Large intestine (tissue), 3 donors: ENCODE results near the gene RALGDS. TPM values are rescaled to one million over a fixed set of nuclear protein-coding genes. Genes with fewer than 3 reads are reported as not detected.
A peak's percentile ranks its signal among the peaks of the same experiment; 100 is the strongest.

Experiments used
- DNase-seq, 2 donors: peaks; one replicate each; pipeline versions ENCODE4 v3.0.0 to v3.0.0-alpha.2; 2013
- H3K27ac ChIP-seq: one replicate; pipeline ENCODE4 v1.5.1; 2013; ENCODE audit warnings: low read length
- H3K27me3 ChIP-seq: 2 replicates; pipeline ENCODE4 v1.6.1; 2013; ENCODE audit warnings: low read length; ENCODE audit not compliant: control insufficient read depth, insufficient read depth
- H3K36me3 ChIP-seq: 2 replicates; pipeline ENCODE4 v1.6.1; 2013; ENCODE audit warnings: low read length; ENCODE audit not compliant: control insufficient read depth, insufficient read depth
- H3K4me1 ChIP-seq: one replicate; pipeline ENCODE4 v1.6.1; 2013; ENCODE audit warnings: low read length; ENCODE audit not compliant: control insufficient read depth, insufficient read depth
- H3K4me3 ChIP-seq: one replicate; pipeline ENCODE4 v1.5.1; 2013; ENCODE audit warnings: low read length
- H3K9me3 ChIP-seq: one replicate; pipeline ENCODE4 v1.6.1; 2013; ENCODE audit warnings: mild to moderate bottlenecking, low read depth, low read length, moderate library complexity; ENCODE audit not compliant: control insufficient read depth
- WGBS: methylation state at CpG from one replicate; pipeline ENCODE4 v1.1.5; 2013; ENCODE audit warnings: low lambda C conversion rate; ENCODE audit not compliant: insufficient coverage; 5-methylcytosine and 5-hydroxymethylcytosine counted together
- polyA plus RNA-seq: library from polyadenylated mRNA; unstranded; fragments of 120-200 nt; gene quantifications from one replicate; pipeline ENCODE4 v1.2.1, GENCODE V29; 2013

RALGDS gene
- polyA plus RNA-seq, 1 donor, result 43.8 TPM

- H3K4me3 ChIP-seq, result no peak overlapping the region
- no peaks in the 10 kb centered on the region for H3K9me3 ChIP-seq
- no CpG with 5 or more reads among the region's 8 CpGs for WGBS
- DNase-seq, result no peak
- H3K4me1 ChIP-seq, result peaks cover 30% of the 10 kb centered on the region
- H3K36me3 ChIP-seq, result peaks cover 60% of the 10 kb centered on the region
- H3K27ac ChIP-seq, result no peak overlapping the region
- no peaks in the 10 kb centered on the region for H3K27me3 ChIP-seq
Observed at GRCh38 chr9:133057006-133057405, 64.0 kb downstream of the RALGDS start.

DNA sequence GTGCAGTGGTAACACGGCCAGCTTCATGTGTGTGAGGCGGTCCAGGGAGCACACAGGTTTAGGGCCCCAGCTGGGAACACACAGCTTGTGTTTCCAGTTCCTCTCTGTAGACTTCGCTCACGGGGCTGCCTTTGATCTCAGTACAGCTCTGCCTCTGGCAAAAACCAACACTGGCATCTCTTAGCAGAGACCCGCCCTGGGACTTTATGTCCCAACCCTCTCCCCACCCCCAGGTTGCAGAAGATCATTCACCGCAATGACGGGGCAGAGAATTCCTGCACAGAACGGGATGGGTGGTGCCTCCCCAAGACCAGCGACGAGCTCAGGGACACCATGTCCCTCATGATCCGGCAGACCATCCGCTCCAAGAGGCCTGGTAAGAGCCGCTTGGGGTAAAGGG is 64.5 kb downstream of the RALGDS start:
- no CpG with 5 or more reads among the region's 13 CpGs for WGBS
- Histone ChIP-seq H3K4me1 (peaks cover 33% of the 10 kb centered on the region), H3K36me3 (peaks cover 65% of the 10 kb centered on the region), H3K4me3 (no peak overlapping the region), H3K9me3 (no peaks in the 10 kb centered on the region), H3K27ac (no peak overlapping the region), H3K27me3 (no peaks in the 10 kb centered on the region)
- DNase-seq, result no peak

DNA sequence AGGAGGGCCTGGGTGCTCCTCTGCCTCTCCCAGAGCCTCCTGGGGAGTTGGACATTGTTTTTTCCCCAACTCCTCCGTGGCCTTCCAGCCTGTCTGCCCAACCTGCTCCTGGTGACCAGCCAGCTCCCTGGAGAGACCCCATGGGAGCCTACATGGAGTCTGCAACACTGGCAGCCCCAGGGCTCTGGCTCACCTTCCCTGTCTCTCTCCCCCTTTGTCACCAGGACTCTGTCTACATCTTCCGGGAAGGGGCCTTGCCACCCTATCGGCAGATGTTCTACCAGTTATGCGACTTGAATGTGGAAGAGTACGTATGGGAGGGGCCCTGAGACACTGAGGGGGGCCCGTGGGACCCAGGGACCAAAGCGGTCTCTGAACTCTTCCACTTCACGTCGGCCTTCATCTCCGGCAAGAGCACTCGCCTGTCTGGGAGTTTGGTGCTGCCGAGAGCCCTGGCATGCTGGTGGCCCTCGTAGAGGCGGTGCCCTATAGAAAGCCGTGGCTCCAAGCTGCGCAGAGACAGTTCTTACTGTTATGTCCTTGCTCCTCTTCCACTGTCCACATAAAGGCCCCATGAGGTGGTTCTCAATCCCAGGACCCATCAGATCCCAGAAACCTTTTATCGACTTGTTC is 65.1 kb downstream of the RALGDS start:
- Histone ChIP-seq H3K27ac (no peak overlapping the region), H3K4me1 (peaks cover 34% of the 10 kb centered on the region)
- DNase-seq, result no peak

GRCh38 chr9:133054966-133055365 is 66.1 kb downstream of the RALGDS start:
- Histone ChIP-seq H3K9me3 (no peaks in the 10 kb centered on the region), H3K36me3 (peaks cover 78% of the 10 kb centered on the region), H3K4me3 (no peak overlapping the region), H3K27me3 (no peaks in the 10 kb centered on the region), H3K4me1 (peaks cover 37% of the 10 kb centered on the region), H3K27ac (no peak overlapping the region)
- DNase-seq, result no peak
- WGBS, result no CpG with 5 or more reads among the region's 16 CpGs

More for the DNA sequence above, 65.1 kb downstream of the RALGDS start:
- Histone ChIP-seq H3K36me3 (peaks cover 71% of the 10 kb centered on the region), H3K27me3 (no peaks in the 10 kb centered on the region), H3K9me3 (no peaks in the 10 kb centered on the region), H3K4me3 (no peak overlapping the region)
- WGBS, result no CpG with 5 or more reads among the region's 17 CpGs

- H3K27ac ChIP-seq, result no peak overlapping the region
- H3K4me1 ChIP-seq, result peaks cover 31% of the 10 kb centered on the region
- no peak overlapping the region for H3K4me3 ChIP-seq
- no peaks in the 10 kb centered on the region for H3K9me3 ChIP-seq
- DNase-seq, result no peak
- H3K27me3 ChIP-seq, result no peaks in the 10 kb centered on the region
- H3K36me3 ChIP-seq, result peaks cover 84% of the 10 kb centered on the region
- no CpG with 5 or more reads among the region's 24 CpGs for WGBS
Observed at GRCh38 chr9:133054194-133054890, 66.7 kb downstream of the RALGDS start.

GRCh38 chr9:133051966-133052539 is 69.0 kb downstream of the RALGDS start:
- DNase-seq, result no peak
- Histone ChIP-seq H3K36me3 (peaks cover 87% of the 10 kb centered on the region), H3K27me3 (no peaks in the 10 kb centered on the region), H3K9me3 (no peaks in the 10 kb centered on the region), H3K27ac (no peak overlapping the region), H3K4me1 (peaks cover 27% of the 10 kb centered on the region), H3K4me3 (no peak overlapping the region)
- no CpG with 5 or more reads among the region's 9 CpGs for WGBS

DNA sequence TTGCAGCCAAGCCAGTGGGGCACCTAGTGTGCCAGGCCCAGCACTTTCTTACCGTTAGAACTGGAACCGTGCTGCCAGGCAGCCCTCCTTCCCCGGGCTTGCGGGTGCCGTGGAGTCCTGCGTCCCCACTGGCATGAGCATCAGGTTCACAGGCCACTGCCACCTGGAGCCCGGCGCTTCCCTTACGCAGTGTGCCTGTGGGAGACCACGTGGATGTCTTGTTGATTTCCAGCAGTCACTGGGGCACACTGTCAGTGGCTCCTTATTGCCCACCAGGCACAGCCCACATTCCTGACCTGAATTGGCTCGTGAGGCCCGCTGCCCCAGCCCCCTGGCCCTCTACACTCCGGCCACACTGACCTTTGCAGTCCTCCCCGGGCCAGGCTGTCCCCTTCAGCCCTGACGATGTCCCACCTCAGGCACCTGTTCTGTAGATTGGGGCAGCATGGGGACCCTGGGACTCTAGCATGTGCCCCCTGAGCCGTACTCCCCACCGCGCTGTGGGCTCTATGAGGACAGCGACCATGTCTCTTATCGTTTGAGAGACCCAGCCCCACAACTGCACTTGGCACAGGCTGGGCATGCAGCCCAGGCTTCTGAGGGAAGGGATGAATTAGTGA is 69.6 kb downstream of the RALGDS start:
- Histone ChIP-seq H3K27me3 (no peaks in the 10 kb centered on the region), H3K36me3 (peaks cover 87% of the 10 kb centered on the region), H3K27ac (peak overlapping the region; percentile 60), H3K4me3 (no peak overlapping the region), H3K9me3 (no peaks in the 10 kb centered on the region), H3K4me1 (peaks cover 27% of the 10 kb centered on the region)
- no peak for DNase-seq
- WGBS, result no CpG with 5 or more reads among the region's 20 CpGs

- no CpG with 5 or more reads among the region's 10 CpGs for WGBS
- peak; percentile 56 to 80 for DNase-seq
Observed at GRCh38 chr9:133050781-133051180, 70.3 kb downstream of the RALGDS start.

GRCh38 chr9:133050142-133050541 is 70.9 kb downstream of the RALGDS start:
- peaks cover 87% of the 10 kb centered on the region for H3K36me3 ChIP-seq
- H3K4me1 ChIP-seq, result peaks cover 27% of the 10 kb centered on the region
- no peaks in the 10 kb centered on the region for H3K9me3 ChIP-seq
- peak overlapping the region; percentile 60 for H3K27ac ChIP-seq
- DNase-seq, result peak in 1 of 2 donors; percentile 15
- no CpG with 5 or more reads among the region's 6 CpGs for WGBS
- H3K27me3 ChIP-seq, result no peaks in the 10 kb centered on the region
- H3K4me3 ChIP-seq, result no peak overlapping the region

More at GRCh38 chr9:133050781-133051180, 70.3 kb downstream of the RALGDS start:
- peaks cover 87% of the 10 kb centered on the region for H3K36me3 ChIP-seq
- peaks cover 27% of the 10 kb centered on the region for H3K4me1 ChIP-seq
- H3K4me3 ChIP-seq, result no peak overlapping the region
- no peaks in the 10 kb centered on the region for H3K9me3 ChIP-seq
- peak overlapping the region; percentile 60 for H3K27ac ChIP-seq
- H3K27me3 ChIP-seq, result no peaks in the 10 kb centered on the region

DNA sequence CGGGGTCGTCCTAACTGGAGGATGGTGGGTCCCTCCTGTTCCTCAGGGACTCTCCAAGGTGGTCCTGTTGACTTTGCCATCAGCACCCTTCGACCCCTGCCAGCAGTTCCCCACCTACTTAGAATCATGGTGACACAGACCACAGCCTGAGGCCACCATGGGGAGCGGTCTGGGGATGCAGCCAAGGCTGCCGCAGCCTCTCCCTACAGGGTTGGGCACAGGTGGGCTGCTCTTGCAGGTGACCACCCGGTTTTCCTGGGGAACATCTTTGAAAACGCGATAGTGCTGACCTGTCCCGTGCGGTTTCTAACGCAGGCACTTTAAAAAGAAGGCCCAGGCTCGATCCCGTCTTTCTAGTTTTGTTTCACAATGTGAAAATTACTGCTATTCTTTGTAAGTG is 72.0 kb downstream of the RALGDS start:
- WGBS, result 93% methylated on average over 7 of the region's 13 CpGs

More for the DNA sequence above, 72.0 kb downstream of the RALGDS start:
- Histone ChIP-seq H3K4me3 (no peak overlapping the region), H3K4me1 (peaks cover 27% of the 10 kb centered on the region), H3K36me3 (peaks cover 87% of the 10 kb centered on the region), H3K27me3 (no peaks in the 10 kb centered on the region), H3K9me3 (no peaks in the 10 kb centered on the region), H3K27ac (no peak overlapping the region)
- no peak for DNase-seq
